NCI-H524 treated with DMSO at 0.1 percent for 48 hours (cell line): ENCODE data around the gene MSL3B.
A peak's percentile ranks its signal among the peaks of the same experiment; 100 is the strongest.
"Not testable (repeated sequence)": the region's sequence is repeated elsewhere in the genome, so short reads cannot be mapped to it uniquely, and the experiment has no call there.

Experiments used
- DNase-seq: peaks from one replicate; lab custom pipeline; 2025; lab: John Stamatoyannopoulos, UW

Gene MSL3B

DNA sequence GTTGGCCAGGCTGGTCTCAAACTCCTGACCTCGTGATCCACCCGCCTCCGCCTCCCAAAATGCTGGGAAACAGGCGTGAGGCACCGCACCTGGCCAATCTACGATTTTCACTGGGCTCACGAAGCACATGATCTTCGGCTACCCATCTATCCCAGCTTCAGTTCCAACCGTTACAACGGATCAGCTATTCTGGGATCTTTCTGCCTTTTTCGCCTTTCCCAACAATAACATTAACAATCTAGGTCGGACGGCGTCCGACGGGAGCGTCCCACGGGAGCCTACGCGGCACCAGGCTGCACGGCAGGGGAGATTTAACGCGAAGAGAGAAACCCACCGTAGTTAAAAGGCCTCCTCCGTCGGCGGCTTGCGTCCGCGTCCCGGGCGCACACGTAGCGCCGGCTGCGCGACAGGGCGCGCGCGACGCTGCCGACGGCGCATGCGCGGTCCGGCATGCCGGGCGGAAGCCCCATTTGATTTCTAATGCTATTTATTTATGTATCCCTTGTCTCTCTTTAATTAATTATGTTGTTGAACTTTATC, at the start of gene MSL3B:
Gene MSL3B (minus strand): TSS at position 394 of the 540 bp plus-strand sequence.
- no peak for DNase-seq

DNA sequence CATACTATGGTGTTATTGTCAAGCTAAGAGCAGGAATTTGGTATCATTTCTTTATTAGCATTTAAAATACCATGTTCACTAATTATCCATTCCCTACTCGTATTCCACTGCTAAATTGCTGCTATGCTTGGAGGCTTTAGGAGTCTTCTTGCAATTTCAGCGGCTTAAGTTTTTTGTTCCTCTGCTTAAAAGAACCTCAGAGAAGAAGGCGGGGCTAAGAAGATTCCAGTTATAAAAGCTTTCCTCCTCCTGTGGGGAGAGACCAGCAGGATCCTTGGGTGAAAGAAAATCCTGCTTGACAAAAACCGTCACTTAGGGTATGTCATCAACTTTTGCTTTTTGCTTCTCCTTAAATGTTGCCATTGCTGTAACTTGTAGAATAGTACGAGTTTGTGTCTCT, 48.9 kb upstream of the MSL3B start, which contains the start of gene TRPM8:
Gene TRPM8 (plus strand): TSS at position 258 of the 400 bp plus-strand sequence. CDS start 9,165 bp downstream, outside the sequence.
- DNase-seq: no peak

DNA sequence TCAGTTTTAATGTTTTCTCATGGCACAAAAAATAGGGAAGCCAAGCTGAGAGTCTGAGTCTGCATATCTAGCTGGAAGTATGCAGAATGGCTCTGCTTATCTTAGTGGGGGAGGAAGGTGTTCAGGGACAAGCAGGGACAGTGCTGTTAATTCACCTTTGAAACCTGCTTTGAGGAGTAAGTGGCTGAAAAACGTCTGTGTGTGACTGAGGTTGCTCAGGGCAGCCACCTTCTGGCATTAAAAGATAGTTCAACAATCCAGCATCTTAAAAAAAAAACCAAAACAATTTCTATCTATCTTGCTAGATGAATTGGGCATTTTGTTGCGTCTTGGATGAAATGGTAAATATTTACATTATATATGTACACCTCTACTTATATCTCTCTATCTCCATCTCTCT, 46.9 kb upstream of the MSL3B start:
- no peak for DNase-seq

- no peak for DNase-seq
These were observed 44.7 kb upstream of the MSL3B start for GRCh38 chr2:233912691-233913423.

- DNase-seq: no peak
These were observed 39.4 kb upstream of the MSL3B start for GRCh38 chr2:233907627-233908026.

DNA sequence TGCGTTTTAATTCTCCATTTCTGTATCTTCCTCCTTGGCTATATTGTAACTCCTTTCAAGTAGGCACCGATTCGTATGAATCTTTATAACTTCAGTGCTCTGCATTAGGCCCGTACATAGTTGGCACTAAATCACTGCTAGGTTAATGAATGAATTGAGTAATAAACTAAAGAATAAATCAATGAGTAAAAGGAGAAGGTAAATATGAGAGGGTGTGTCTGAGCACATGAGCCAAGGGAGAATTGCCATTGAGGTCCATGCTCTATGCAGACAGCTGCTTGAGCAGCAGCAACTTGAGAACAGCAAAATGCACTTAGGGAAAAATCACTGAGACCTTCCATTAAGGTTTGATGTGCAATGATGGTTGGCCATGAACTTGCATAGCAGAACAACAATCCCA, 37.8 kb upstream of the MSL3B start:
- DNase-seq: no peak

- DNase-seq: no peak
These were observed 33.7 kb upstream of the MSL3B start for GRCh38 chr2:233901884-233902283.

GRCh38 chr2:233901367-233901766, 33.2 kb upstream of the MSL3B start:
- no peak for DNase-seq

GRCh38 chr2:233896253-233896652, 28.1 kb upstream of the MSL3B start:
- not testable (repeated sequence) for DNase-seq

- no peak for DNase-seq
These were observed 24.6 kb upstream of the MSL3B start for GRCh38 chr2:233892793-233893192.

- DNase-seq: no peak
These were observed 14.2 kb upstream of the MSL3B start for GRCh38 chr2:233882353-233882752.

DNA sequence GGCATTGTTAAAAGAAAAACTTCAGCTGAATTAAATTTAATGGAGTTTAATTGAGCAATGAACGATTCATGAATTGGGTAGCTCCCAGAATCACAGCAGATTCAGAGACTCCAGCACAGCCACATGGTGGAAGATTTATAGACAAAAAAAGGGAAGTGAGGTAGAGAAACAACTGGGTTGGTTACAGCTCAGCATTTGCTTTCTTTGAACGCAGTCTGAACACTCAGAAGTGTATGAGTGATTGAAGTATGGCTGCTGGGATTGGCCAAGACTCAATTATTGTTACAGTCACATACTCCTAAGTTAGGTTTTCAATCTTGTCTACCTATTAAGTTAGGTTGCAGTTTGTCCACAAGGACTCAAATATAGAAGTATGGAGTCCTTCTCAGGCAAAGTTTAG, 3.9 kb upstream of the MSL3B start:
- DNase-seq: not testable (repeated sequence)

- no peak for DNase-seq
These were observed 3.2 kb upstream of the MSL3B start for GRCh38 chr2:233871432-233871831.

DNA sequence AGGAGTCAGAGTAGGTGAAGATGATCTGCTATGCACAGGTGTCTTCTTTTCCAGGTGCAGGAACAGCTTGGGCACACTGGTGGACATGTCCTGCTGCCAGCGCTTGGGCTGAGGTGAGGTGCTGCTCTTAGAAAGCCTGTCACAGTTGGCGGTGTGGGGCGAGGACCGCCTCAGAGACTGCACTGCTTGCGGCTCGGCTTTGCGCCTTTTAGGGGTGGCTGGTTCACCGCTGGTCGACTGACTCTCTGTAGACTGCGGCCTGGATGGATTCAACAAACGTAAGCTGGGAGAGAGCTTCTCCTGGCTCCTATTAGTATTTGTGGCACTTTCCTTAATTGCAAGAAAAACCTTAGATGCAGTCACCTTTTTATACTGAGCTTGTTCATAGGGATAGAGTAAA, 1.7 kb downstream of the MSL3B start:
- DNase-seq: no peak

GRCh38 chr2:233865838-233866237, 2.3 kb downstream of the MSL3B start:
- no peak for DNase-seq

GRCh38 chr2:233862261-233862768, 5.9 kb downstream of the MSL3B start:
- DNase-seq: no peak

GRCh38 chr2:233858331-233858730, 9.9 kb downstream of the MSL3B start:
- DNase-seq: no peak

DNA sequence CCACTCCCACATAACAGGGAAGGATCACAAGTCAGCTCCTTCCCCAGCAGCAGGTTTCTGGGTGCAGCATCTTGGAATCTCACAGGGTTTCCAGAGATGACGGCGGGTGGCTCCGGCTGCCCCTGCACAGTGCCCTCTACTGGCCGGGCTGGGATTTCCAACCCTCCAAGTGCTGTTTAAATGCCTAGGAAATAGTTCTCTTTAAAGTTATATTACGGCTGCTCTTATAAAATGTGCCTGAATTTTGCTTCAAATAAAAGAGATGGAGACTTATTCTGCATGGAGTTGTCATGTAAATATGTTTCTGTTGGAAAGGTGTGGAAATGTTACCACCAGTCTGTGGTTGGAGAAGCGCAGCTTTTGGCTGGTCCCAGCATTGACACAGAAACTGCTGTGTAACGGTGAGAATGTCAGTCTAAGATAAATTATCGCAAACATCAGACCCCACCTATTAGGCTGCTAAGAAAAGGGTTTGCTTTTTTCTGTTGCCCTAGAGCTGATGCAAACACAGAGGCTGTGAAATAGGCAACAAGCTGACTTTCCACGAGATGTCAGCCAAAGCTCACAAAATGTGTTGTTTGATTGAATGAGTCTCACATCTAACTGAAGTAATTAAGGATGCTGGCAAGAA, 10.6 kb downstream of the MSL3B start:
- DNase-seq: no peak

GRCh38 chr2:233856184-233856583, 12.0 kb downstream of the MSL3B start:
- DNase-seq: no peak

- DNase-seq: no peak
These were observed 12.8 kb downstream of the MSL3B start for GRCh38 chr2:233855345-233855744.

GRCh38 chr2:233854241-233854981, 13.8 kb downstream of the MSL3B start, which contains the start of gene HJURP:
TSS of gene HJURP (minus strand) at chr2:233854535. CDS start at chr2:233854500, 35 bp downstream.
- peak; percentile 86 for DNase-seq

- no peak for DNase-seq
These were observed 14.3 kb downstream of the MSL3B start for GRCh38 chr2:233853883-233854240.
